ENCODE data around the gene YJEFN3.

Gene YJEFN3

GRCh38 chr19:19498255-19498991, 30.3 kb upstream of the YJEFN3 start:
- H2AFZ ChIP-seq (ENCODE audit: low read depth, low read length, severe bottlenecking), result no peak overlapping the region
- H3K27me3 ChIP-seq (ENCODE audit: low read length), result no peaks in the 10 kb centered on the region
- no peak overlapping the region for H3K9ac ChIP-seq (ENCODE audit: low read length)
- no peaks in the 10 kb centered on the region; the same call in none of the 2 replicates for H3K36me3 ChIP-seq (ENCODE audit: low read length)
- H3K9me2 ChIP-seq (replicated peaks; ENCODE audit: insufficient read depth, low read length), result no peaks in the 10 kb centered on the region
- H3K27ac ChIP-seq (ENCODE audit: low read depth, low read length), result no peak overlapping the region
- H3K4me2 ChIP-seq (ENCODE audit: low read depth, low read length, poor library complexity, severe bottlenecking), result no peak overlapping the region
- no peaks in the 10 kb centered on the region for H3K9me3 ChIP-seq (ENCODE audit: insufficient read depth, low read length)
- H3F3A ChIP-seq (ENCODE audit: insufficient read depth), result no peaks in the 10 kb centered on the region
- H4K20me1 ChIP-seq (ENCODE audit: low read depth, low read length), result no peaks in the 10 kb centered on the region
- H3K79me2 ChIP-seq (ENCODE audit: insufficient read depth, low read length), result no peaks in the 10 kb centered on the region
- H3K4me3 ChIP-seq (ENCODE audit: insufficient read depth, low read length, poor library complexity, severe bottlenecking), result no peak overlapping the region
- TF ChIP-seq EZH2phosphoT487 (conservative IDR thresholded peaks at IDR 0.05; ENCODE audit: low read length), result no peak
- no peak for TF ChIP-seq CTCF (IDR thresholded peaks at IDR 0.05; ENCODE audit: insufficient read depth, low read length, poor library complexity, severe bottlenecking)

- Histone ChIP-seq H3K9me2 (replicated peaks; ENCODE audit: insufficient read depth, low read length) (no peaks in the 10 kb centered on the region), H3K4me2 (ENCODE audit: low read depth, low read length, poor library complexity, severe bottlenecking) (no peak overlapping the region), H4K20me1 (ENCODE audit: low read depth, low read length) (no peaks in the 10 kb centered on the region), H3K79me2 (ENCODE audit: insufficient read depth, low read length) (no peaks in the 10 kb centered on the region), H3K9ac (ENCODE audit: low read length) (no peak overlapping the region), H3K27me3 (ENCODE audit: low read length) (no peaks in the 10 kb centered on the region), H2AFZ (ENCODE audit: low read depth, low read length, severe bottlenecking) (no peak overlapping the region), H3K36me3 (ENCODE audit: low read length) (no peaks in the 10 kb centered on the region; the same call in none of the 2 replicates), H3F3A (ENCODE audit: insufficient read depth) (no peaks in the 10 kb centered on the region), H3K4me3 (ENCODE audit: insufficient read depth, low read length, poor library complexity, severe bottlenecking) (no peak overlapping the region), H3K27ac (ENCODE audit: low read depth, low read length) (no peak overlapping the region), H3K9me3 (ENCODE audit: insufficient read depth, low read length) (no peaks in the 10 kb centered on the region)
- TF ChIP-seq EZH2phosphoT487 (conservative IDR thresholded peaks at IDR 0.05; ENCODE audit: low read length), result no peak
- no peak for TF ChIP-seq CTCF (IDR thresholded peaks at IDR 0.05; ENCODE audit: insufficient read depth, low read length, poor library complexity, severe bottlenecking)
Observed at GRCh38 chr19:19499272-19499995, 29.3 kb upstream of the YJEFN3 start.

GRCh38 chr19:19500975-19501644, 27.6 kb upstream of the YJEFN3 start:
- no peaks in the 10 kb centered on the region for H3K9me2 ChIP-seq (replicated peaks; ENCODE audit: insufficient read depth, low read length)
- no peak for TF ChIP-seq CTCF (IDR thresholded peaks at IDR 0.05; ENCODE audit: insufficient read depth, low read length, poor library complexity, severe bottlenecking)
- TF ChIP-seq EZH2phosphoT487 (conservative IDR thresholded peaks at IDR 0.05; ENCODE audit: low read length), result no peak
- no peaks in the 10 kb centered on the region for H3K79me2 ChIP-seq (ENCODE audit: insufficient read depth, low read length)
- no peaks in the 10 kb centered on the region for H4K20me1 ChIP-seq (ENCODE audit: low read depth, low read length)
- no peak overlapping the region for H3K9ac ChIP-seq (ENCODE audit: low read length)
- no peak overlapping the region for H3K4me3 ChIP-seq (ENCODE audit: insufficient read depth, low read length, poor library complexity, severe bottlenecking)
- H3K9me3 ChIP-seq (ENCODE audit: insufficient read depth, low read length), result no peaks in the 10 kb centered on the region
- no peak overlapping the region for H3K4me2 ChIP-seq (ENCODE audit: low read depth, low read length, poor library complexity, severe bottlenecking)
- peaks cover 3% of the 10 kb centered on the region for H3K36me3 ChIP-seq (ENCODE audit: low read length)
- no peaks in the 10 kb centered on the region for H3K27me3 ChIP-seq (ENCODE audit: low read length)
- H2AFZ ChIP-seq (ENCODE audit: low read depth, low read length, severe bottlenecking), result no peak overlapping the region
- H3F3A ChIP-seq (ENCODE audit: insufficient read depth), result no peaks in the 10 kb centered on the region
- H3K27ac ChIP-seq (ENCODE audit: low read depth, low read length), result no peak overlapping the region
